GM19328 (cell line): ENCODE measurements around the gene SNAI3.

Experiments
- ATAC-seq: cut with Tn5 transposase; IDR thresholded peaks from one replicate; pipeline ENCODE4 v1.9.1; 2021; ENCODE audit warnings: mild to moderate bottlenecking, moderate library complexity; ENCODE audit not compliant: unreplicated experiment

SNAI3 gene

DNA sequence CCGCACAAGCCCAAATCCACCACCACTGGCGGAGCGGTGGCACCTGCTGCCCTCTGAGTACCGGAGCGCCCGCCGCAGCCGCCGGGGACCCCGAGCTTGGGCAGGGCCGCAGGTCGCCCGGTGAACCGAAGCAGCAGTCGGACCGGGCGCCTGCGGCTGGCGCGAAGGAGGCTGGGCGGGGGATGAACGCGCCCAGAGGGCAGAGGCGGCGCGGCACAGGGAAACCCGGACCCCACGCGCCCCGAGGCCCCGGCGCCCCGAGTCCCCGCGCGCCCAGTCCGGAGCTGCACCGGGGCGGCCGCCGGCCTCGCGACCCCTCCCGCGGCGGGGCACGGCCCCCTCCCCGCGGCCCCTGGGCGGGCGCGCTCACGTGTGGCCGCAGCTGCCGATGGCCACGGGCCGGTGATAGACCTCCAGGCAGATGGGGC lies 19.5 kb upstream of the SNAI3 start:
- ATAC-seq = peak; percentile 22

DNA sequence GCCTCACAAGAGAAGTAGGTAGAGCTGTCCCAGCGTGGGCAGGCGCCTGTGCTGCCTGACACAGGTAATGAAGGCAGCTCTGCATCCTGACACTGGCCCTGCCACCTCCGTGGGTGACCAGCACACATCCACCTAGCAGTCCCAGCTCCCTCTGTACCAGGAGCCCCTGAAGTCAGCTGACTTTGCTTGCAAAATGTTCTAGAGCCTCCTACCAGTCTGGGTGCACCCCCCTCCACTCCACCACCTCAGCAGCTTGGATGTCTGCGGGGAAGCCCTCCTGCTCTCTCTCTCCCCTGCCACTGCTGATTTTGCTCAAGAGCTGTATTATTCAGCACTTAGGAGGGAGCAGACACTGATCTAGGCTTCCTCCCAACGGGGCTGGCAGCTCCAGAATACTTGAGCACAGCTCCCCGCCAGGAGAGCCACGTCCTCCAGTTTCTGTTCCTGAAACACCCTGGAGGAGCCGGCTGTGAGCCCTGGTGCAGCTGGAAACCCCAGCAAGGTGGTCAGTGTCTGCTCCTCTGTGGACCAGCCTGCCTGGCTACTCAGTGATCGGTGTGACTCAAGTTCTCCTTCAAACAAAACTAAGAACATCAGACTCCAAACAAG lies 18.9 kb upstream of the SNAI3 start:
- no peak for ATAC-seq

- no peak for ATAC-seq
These were observed 17.4 kb upstream of the SNAI3 start for GRCh38 chr16:88703486-88704309.

GRCh38 chr16:88702371-88703210 lies 16.3 kb upstream of the SNAI3 start:
- ATAC-seq = no peak

DNA sequence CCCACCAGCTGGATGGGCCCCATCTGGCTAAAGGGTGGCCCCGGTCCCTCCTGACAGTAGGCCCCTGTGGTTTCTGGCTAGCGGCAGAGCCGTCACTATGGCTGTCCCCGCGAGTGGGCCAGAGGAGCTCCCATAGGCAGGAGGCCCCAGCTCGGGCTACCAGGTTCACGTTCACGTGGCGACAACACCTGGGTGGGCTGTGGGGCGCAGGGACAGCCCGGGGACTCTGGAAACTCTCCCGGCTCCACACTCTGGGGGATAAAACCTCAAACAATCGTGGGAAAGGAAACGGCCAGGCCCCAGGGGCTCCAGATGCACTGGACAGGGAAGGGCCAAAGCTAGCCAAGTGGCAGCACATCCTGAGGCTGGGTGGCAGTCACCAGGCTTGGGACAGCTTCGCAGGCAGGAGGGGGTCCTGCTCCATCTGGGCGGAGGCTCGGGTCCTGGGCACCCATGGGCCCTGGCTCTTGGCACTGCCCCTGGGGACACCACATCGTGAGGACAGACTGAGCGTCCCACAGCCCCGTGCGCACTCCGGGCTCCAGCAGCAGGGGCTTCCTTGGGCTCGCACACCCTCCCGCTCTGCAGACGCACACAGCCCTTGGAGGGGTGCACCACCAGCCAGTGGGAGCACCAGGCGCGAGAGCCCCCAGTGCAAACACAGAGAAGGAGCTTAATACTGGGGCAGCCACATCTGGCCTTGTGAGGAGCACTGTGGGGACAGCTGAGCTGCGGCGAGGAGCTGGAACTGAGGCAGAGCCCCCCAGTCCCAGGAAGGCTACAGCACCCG lies 15.5 kb upstream of the SNAI3 start:
- ATAC-seq = no peak

DNA sequence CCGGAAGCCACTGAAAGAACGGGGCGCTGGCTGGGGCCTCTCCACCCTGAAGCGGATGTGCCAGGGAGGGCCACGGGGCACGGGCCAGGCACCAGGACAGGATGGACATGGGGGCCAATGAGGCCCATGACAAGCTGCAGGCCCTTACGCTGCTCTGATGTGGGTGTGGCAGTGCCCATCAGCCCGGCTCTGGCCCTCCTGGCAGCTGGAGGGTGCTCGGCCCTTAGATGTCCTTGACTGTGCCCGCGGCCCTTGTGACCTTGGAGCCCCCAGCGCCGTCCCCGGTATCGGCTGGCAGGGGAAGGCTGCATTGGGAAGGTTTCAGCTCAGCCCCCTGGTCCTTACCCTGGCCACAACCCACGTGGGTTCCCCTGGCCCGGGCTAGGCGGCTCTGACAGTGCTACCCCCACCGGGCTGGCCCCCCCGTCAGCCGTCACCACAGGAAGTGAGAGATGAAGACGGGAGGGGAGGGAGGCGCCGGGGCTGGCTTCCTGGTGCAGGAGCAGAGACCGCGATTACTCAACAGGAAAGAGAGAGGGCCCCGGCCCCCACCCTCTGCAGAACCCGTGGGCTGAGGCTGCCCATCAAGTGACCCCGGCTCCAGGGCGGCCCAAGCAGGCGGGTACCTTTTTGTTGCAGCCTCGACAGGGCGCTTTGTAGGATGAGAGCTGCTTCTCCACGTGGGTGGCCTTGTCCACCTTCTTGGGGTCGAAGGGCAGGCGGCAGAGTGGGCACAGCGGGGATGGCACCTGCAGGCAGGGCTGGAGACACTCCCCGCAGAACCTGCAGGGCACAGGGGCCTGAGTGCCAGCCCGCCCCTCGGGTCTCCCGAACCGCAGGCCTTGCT lies 14.6 kb upstream of the SNAI3 start:
- peak; percentile 59 for ATAC-seq

- no peak for ATAC-seq
These were observed 14.0 kb upstream of the SNAI3 start for GRCh38 chr16:88700322-88700635.

- no peak for ATAC-seq
These were observed 12.9 kb upstream of the SNAI3 start for GRCh38 chr16:88699180-88699579.

GRCh38 chr16:88698646-88699045 lies 12.3 kb upstream of the SNAI3 start:
- ATAC-seq = no peak

DNA sequence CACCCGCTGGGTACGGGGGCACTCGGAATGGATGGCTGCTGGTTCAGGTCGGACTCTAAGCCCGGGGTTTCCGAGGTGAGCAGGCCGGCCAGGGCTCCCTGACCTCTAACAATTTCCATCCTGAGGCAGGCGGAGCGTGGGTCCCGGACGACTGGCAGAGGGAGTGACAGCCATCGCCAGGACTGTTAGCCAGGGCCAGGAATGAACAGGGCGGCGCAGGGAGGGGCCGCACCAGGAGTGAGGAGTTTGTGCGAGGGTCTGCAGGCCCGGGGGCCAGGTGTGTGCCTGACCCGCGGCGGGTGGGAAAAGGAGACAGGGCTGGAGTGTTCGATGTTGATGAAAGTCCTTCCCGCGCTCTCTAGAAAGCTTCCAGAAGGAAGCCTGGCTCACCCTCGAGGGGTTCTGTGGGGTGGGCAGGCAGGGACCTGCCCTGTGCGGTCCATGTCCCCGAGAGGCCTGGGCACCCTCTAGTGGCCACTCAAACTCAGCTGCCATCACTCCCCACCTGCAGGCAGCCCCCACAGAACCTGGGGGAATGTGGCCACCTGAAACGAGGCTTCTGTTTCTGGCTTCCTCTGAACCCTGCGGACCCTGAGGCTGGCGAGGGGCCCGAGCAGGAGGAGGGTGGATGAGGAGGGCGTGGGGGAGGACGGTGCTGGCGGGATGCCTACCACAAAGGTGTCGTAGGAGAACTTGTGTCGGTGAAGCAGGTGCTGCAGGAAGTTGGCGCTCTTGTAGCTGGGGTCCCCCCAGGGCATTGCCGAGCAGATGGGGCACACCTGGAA lies 11.7 kb upstream of the SNAI3 start:
- no peak for ATAC-seq

DNA sequence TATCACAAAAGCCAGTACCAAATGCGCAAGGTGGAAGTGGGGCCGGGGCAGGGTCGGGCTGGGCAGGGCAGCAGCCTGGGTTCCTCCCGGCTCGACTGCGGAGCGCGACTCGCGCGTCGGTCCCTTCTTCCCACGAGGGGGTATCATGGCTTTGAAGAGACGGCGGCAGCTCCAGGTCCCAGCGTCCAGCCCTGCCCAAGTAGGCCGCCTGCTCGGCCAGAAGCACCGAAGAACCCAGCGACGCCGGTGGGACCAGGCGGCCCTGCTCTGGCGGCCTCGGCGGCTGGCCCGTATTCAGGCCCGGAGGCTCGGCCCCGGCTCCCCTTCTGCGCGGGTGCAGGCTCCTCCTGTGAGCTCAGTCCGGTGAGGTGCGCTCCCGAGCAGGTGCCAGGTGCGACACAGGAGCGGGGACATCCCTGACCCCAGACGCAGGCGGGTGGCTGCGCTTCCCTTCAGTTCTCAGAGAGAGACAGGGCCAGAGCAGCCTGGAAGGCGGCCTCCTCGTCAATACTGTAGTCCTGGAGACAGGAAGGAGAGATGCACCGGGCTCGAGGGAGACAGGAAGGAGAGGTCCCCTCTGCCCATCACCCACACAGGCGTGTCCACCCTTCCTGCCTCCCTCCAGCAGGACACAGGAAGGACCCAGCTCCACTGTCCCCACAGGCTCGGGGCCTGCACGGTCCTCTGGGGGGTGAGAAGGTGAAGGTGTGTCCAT lies 11.0 kb upstream of the SNAI3 start:
- ATAC-seq = no peak

GRCh38 chr16:88696441-88696840 lies 10.1 kb upstream of the SNAI3 start:
- ATAC-seq = no peak

GRCh38 chr16:88695753-88696152 lies 9.4 kb upstream of the SNAI3 start:
- ATAC-seq = no peak

DNA sequence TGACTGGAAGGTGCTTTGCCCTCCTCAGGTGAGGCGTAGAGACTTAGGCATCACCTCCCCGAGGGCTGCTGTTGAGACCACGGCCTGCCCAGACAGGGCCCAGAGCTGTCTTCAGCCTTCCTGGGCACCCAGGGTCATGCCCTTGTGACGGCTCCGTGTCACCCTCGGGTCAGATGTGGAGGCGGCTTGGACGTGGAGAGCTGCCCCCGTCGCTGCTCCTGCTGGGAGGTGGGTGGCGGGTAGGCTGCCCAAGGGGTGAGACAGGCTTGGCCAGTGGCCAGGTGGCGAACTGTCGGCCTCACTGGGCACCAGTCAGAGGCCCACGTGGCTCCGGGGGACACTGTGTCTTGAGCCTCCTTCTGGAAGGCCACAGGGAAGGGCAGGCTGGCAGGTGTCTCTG lies 8.9 kb upstream of the SNAI3 start:
- ATAC-seq = no peak

DNA sequence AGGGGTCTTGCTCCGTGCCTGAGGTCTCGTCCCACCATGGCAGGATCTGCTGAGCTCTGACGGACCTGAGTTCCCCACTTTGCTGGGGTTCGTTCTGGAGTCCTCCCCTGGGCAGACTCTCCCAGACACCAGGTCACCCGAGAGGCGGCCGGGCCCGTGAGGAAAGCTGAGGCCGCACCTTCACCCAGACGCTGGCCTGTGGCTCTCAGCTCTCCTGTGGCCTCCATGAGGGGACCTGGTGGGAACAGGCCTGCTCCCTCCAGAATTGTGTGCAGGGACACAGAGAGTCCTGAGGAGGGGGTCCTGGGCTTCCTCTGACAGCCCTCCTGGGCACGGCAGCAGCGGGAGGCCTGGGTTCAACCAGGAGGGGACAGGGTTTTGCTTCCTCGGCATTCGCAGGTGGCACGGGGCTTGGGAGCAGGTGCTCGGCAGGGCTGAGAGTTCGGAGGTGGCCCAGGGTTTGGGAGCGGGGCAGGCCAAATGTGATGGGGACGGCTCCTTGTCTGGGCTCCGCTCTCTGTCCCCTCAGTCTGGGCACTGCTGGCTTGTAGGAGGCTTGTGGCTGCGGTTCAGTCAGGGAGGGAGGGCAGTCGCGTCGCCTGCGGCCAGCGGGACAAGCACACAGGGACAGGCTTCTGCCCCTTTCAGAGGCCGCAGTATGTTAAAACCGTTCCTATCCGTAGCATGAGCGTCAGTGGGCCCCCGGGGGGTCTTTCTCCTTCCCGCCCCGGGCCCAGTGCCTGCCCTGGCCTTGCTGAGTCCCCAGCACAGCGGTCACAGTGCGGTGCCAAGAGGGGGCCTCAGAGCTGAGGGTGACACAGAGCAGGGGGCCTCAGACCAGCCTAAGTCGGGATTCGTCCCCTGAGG lies 8.1 kb upstream of the SNAI3 start:
- no peak for ATAC-seq

DNA sequence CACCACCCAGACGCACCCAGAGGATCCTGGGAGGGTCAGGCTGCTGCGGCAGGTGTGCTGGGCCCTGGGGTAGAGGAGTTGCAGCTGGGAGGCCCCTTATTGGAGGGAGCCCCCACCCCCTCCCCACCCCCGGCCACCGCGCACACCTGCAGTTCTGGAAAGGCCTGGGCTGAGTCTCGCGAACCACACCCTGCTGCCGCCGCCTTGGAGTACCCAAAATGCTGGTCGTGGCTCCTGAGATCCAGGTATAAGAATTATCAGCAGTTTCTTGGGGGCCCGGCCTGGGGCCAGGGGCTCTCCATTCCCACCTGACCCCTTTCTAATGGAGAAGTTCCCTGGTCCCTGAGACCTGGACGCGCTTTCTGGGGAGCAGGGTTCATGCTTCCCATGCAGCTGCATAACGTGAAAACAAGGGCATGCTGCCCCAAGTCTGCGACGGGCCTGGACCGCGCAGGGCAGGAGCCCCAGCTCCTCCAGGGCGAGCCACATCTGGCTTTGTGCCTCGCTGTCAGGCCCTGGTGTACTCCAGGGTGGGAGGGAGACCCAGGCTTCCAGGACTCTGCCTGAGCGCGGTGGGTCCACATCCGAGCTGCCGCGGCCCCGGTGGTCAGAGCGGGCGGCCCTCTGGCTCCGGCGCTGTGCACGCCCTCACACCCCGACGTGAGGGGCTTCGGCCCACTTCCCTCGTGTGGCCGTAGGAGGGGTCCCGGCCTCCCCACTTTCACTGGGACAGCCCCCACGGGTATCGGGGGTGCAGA lies 7.3 kb upstream of the SNAI3 start:
- ATAC-seq = no peak

DNA sequence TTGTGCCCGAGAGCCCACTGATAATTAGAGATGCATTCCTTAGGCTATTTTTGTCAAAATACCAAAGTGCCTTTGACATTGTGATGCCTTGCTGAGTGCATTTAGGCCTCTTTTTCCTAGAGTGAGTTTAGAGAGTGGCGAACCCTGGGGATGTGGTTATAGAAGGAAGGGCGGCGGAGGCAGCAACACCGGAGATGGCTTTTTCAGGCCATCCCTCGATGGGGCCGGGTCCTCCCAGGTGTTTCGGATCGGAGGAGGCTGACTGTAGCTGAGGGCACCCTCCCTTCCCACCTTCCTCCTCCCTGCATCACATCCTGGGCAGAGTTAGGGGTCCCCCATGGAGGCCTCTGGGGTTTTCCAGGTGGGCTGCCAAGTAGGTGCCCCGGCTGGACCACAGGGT lies 6.6 kb upstream of the SNAI3 start:
- ATAC-seq = no peak
